B cell (primary cell): Measurements from ENCODE around the gene ATP10A. TPM values are rescaled to one million over a fixed set of nuclear protein-coding genes. Genes with fewer than 3 reads are reported as not detected.
A peak's percentile ranks its signal among the peaks of the same experiment; 100 is the strongest.

Experiments
- ATAC-seq: fragments of 200-7000 bp; cut with Tn5 transposase; one replicate; pipeline ENCODE4 v1.10.0; 2021; ENCODE audit warnings: low read depth, mild to moderate bottlenecking, moderate number of reproducible peaks, moderate library complexity
- CTCF ChIA-PET: fragments of 350-600 bp; sonication (Branson Sonifier 250); formaldehyde crosslinking; loops from one replicate; lab custom pipeline; 2021; ENCODE audit warnings: antibody characterized with exemption, inconsistent platforms; lab: Charles Lee
- POLR2A ChIA-PET: fragments of 350-600 bp; sonication (Branson Sonifier 250); formaldehyde crosslinking; loops from one replicate; lab custom pipeline; 2021; ENCODE audit warnings: antibody characterized with exemption; lab: Charles Lee
- DNase-seq: peaks from one replicate; pipeline ENCODE4 v3.0.0; 2013
- H2AFZ ChIP-seq: 2 replicates; pipeline ENCODE4 v1.6.1; 2012; ENCODE audit warnings: mild to moderate bottlenecking, low read depth, low read length; ENCODE audit not compliant: insufficient read depth, poor library complexity, severe bottlenecking
- H3K27ac ChIP-seq, 2 donors: 1 replicate in 1 of 2; 2 replicates in 1 of 2; pipeline ENCODE4 v1.5.1; 2012 to 2013; ENCODE audit warnings: low read length in 2 of 2, mild to moderate bottlenecking in 2 of 2, moderate library complexity in 1 of 2
- H3K27me3 ChIP-seq, 4 experiments: fragments of 200-600 bp in 1 of 4; sonication (generic) in 1 of 4; replicated peaks in 1 of 4; 1 replicate in 2 of 4; 2 replicates in 2 of 4; pipeline versions ENCODE4 v1.6.1 to v1.7.0; 2013 to 2016; ENCODE audit warnings: low read length in 3 of 4, mild to moderate bottlenecking in 2 of 4, mixed read lengths in 1 of 4, moderate library complexity in 1 of 4; ENCODE audit not compliant: insufficient read depth in 4 of 4, control insufficient read depth in 3 of 4; ENCODE audit errors: control extremely low read depth in 1 of 4
- H3K36me3 ChIP-seq, 2 experiments: replicated peaks in 1 of 2; 1 replicate in 1 of 2; 2 replicates in 1 of 2; pipeline versions ENCODE4 v1.6.1 to v1.7.1; 2013; ENCODE audit warnings: low read length in 1 of 2; ENCODE audit not compliant: insufficient read depth in 2 of 2, control insufficient read depth in 1 of 2; ENCODE audit errors: control extremely low read depth in 1 of 2, extremely low read depth in 1 of 2
- H3K4me1 ChIP-seq, 2 donors: fragments of 200-600 bp in 1 of 2; sonication (generic) in 1 of 2; 1 replicate in 1 of 2; 2 replicates in 1 of 2; pipeline versions ENCODE4 v1.5.1 to v1.6.1; 2013 to 2017; ENCODE audit warnings: low read length in 2 of 2; ENCODE audit not compliant: control insufficient read depth in 2 of 2, insufficient read depth in 2 of 2
- H3K4me2 ChIP-seq: replicated peaks from 2 replicates; pipeline ENCODE3; 2012; ENCODE audit warnings: mild to moderate bottlenecking, low read depth, low read length; ENCODE audit not compliant: poor library complexity, severe bottlenecking
- H3K4me3 ChIP-seq, 5 experiments: fragments of 200-600 bp in 1 of 5; sonication (generic) in 1 of 5; 1 replicate in 3 of 5; 2 replicates in 2 of 5; pipeline versions ENCODE4 v1.5.1 to v1.7.0; 2011 to 2016; ENCODE audit warnings: low read length in 4 of 5, mild to moderate bottlenecking in 4 of 5, low read depth in 2 of 5, control low read depth in 1 of 5, moderate library complexity in 1 of 5; ENCODE audit not compliant: insufficient read depth in 1 of 5; ENCODE audit errors: control extremely low read depth in 1 of 5, extremely low read depth in 1 of 5
- H3K79me2 ChIP-seq: fragments of 200-600 bp; sonication (generic); one replicate; pipeline ENCODE4 v1.6.0; 2016; ENCODE audit warnings: low read length; ENCODE audit not compliant: control insufficient read depth, insufficient read depth
- H3K9ac ChIP-seq: fragments of 200-600 bp; sonication (generic); 2 replicates; pipeline ENCODE4 v1.6.1; 2017; ENCODE audit warnings: mild to moderate bottlenecking, low read length, moderate library complexity
- H3K9me3 ChIP-seq, 3 donors: one replicate each; pipeline versions ENCODE4 v1.6.1 to v1.7.1; 2013; ENCODE audit warnings: low read length in 2 of 3; ENCODE audit not compliant: control insufficient read depth in 2 of 3, insufficient read depth in 1 of 3; ENCODE audit errors: control extremely low read depth in 1 of 3
- H4K20me1 ChIP-seq: 2 replicates; pipeline ENCODE4 v1.6.0; 2012; ENCODE audit warnings: mild to moderate bottlenecking, low read length; ENCODE audit not compliant: insufficient read depth, control insufficient read depth, poor library complexity, severe bottlenecking
- H3K27ac Mint-ChIP-seq: one replicate; pipeline ENCODE4 v1.8.0; 2021; ENCODE audit warnings: mixed read lengths
- H3K27me3 Mint-ChIP-seq: one replicate; pipeline ENCODE4 v1.8.0; 2021; ENCODE audit warnings: mixed read lengths
- H3K4me1 Mint-ChIP-seq: one replicate; pipeline ENCODE4 v1.8.0; 2021; ENCODE audit warnings: mixed read lengths
- H3K4me3 Mint-ChIP-seq: one replicate; pipeline ENCODE4 v1.8.0; 2021; ENCODE audit warnings: mixed read lengths
- H3K9me3 Mint-ChIP-seq: one replicate; pipeline ENCODE4 v1.8.0; 2022; ENCODE audit warnings: mixed read lengths; ENCODE audit not compliant: insufficient read depth
- CTCF ChIP-seq: fragments of 200-600 bp; IDR thresholded peaks from one replicate; pipeline ENCODE4 v1.8.0; 2022; ENCODE audit warnings: antibody characterized with exemption, mild to moderate bottlenecking
- EZH2 ChIP-seq: IDR thresholded peaks from 2 replicates; pipeline ENCODE4 v1.6.1; 2012; ENCODE audit warnings: borderline replicate concordance, low read depth, mild to moderate bottlenecking, moderate library complexity, low read length; ENCODE audit not compliant: insufficient read depth, poor library complexity, severe bottlenecking
- WGBS: methylation state at CpG from one replicate; pipeline ENCODE4 v1.1.5; 2013; ENCODE audit warnings: missing lambda C conversion rate; ENCODE audit not compliant: insufficient coverage; 5-methylcytosine and 5-hydroxymethylcytosine counted together
- intact Hi-C: fragments of 100-400 bp; cut with micrococcal nuclease; formaldehyde crosslinking; loops from one replicate; pipeline ENCODE4 v1.10.0; 2022
- polyA plus RNA-seq: library from polyadenylated mRNA; depleted of rRNA; stranded (reverse); fragments of >200 nt; gene quantifications from 2 replicates; pipeline ENCODE4 v1.2.3, GENCODE V29; 2012
- total RNA-seq, 2 donors: library from RNA; stranded (reverse); fragments of 120-200 nt in 1 of 2; gene quantifications; 1 replicate in 1 of 2; 2 replicates in 1 of 2; pipeline versions ENCODE4 v1.2.3 to v1.2.4, GENCODE V29; 2013 to 2022

Gene ATP10A
- total and polyA plus RNA-seq, 2 donors (not counting 1 experiment from before 2014, with no cell fraction given) = 0.21 to 0.22 TPM

GRCh38 chr15:25797936-25798901 lies 64.9 kb downstream of the ATP10A start:
- DNase-seq (no peak), ATAC-seq (no peak)
- Histone ChIP-seq H3K9ac (peak overlapping the region; percentile 30), H4K20me1 (no peaks in the 10 kb centered on the region), H3K27me3 (peaks cover 0 to 15% (median 7%) of the 10 kb centered on the region in 4 experiments), H3K4me3 (peak overlapping the region in 1 of 5 experiments; percentile 11), H3K4me2 (peak overlapping the region; percentile 69), H3K4me1 (peaks cover 64 to 84% of the 10 kb centered on the region in 2 donors), H3K36me3 (no peaks in the 10 kb centered on the region), H3K27ac (no peak overlapping the region), H2AFZ (peak overlapping the region; percentile 23), H3K79me2 (no peaks in the 10 kb centered on the region), H3K9me3 (peaks cover 0 to 13% (median 2%) of the 10 kb centered on the region in 3 donors)
- TF ChIP-seq EZH2 = no peak
- no peak for TF ChIP-seq CTCF
- CTCF ChIA-PET = no interaction called here
- Mint-ChIP-seq H3K9me3 (no peaks in the 10 kb centered on the region), H3K27me3 (peaks cover 39% of the 10 kb centered on the region), H3K4me3 (peak overlapping the region; percentile 55), H3K27ac (no peak overlapping the region), H3K4me1 (peaks cover 46% of the 10 kb centered on the region)
- POLR2A ChIA-PET = no interaction called here
- intact Hi-C loops = no loop called here
- 73% methylated on average over 23 of the region's 25 CpGs for WGBS

- H3K79me2 ChIP-seq = no peaks in the 10 kb centered on the region
- no peak overlapping the region for H3K4me3 ChIP-seq
- Mint-ChIP-seq H3K9me3 (no peaks in the 10 kb centered on the region), H3K4me1 (peaks cover 50% of the 10 kb centered on the region), H3K27ac (no peak overlapping the region), H3K27me3 (peaks cover 39% of the 10 kb centered on the region), H3K4me3 (no peak overlapping the region)
- H3K36me3 ChIP-seq = no peaks in the 10 kb centered on the region
- no peak overlapping the region for H3K9ac ChIP-seq
- H2AFZ ChIP-seq = no peak overlapping the region
- H3K27ac ChIP-seq = no peak overlapping the region
- no peak for ATAC-seq
- no peaks in the 10 kb centered on the region for H4K20me1 ChIP-seq
- intact Hi-C loops = no loop called here
- H3K4me1 ChIP-seq = peaks cover 64 to 84% of the 10 kb centered on the region in 2 donors
- ChIA-PET POLR2A (no interaction called here), CTCF (no interaction called here)
- 81% methylated on average over 4 of the region's 8 CpGs for WGBS
- peaks cover 0 to 15% (median 7%) of the 10 kb centered on the region in 4 experiments for H3K27me3 ChIP-seq
- no peak for DNase-seq
- H3K9me3 ChIP-seq = peaks cover 0 to 13% (median 2%) of the 10 kb centered on the region in 3 donors
- no peak overlapping the region for H3K4me2 ChIP-seq
- TF ChIP-seq CTCF = no peak
- TF ChIP-seq EZH2 = no peak
Observed at GRCh38 chr15:25797511-25797935, 65.6 kb downstream of the ATP10A start.
